Embryonic facial prominence (tissue), 1 donor: ENCODE results near the gene TOM1.
"Not testable (repeated sequence)": the region's sequence is repeated elsewhere in the genome, so short reads cannot be mapped to it uniquely, and the experiment has no call there.

Source experiments
- DNase-seq: peaks from one replicate; pipeline ENCODE4 v3.0.0-alpha.2; 2016; ENCODE audit errors: extremely low spot score

Gene TOM1

DNA sequence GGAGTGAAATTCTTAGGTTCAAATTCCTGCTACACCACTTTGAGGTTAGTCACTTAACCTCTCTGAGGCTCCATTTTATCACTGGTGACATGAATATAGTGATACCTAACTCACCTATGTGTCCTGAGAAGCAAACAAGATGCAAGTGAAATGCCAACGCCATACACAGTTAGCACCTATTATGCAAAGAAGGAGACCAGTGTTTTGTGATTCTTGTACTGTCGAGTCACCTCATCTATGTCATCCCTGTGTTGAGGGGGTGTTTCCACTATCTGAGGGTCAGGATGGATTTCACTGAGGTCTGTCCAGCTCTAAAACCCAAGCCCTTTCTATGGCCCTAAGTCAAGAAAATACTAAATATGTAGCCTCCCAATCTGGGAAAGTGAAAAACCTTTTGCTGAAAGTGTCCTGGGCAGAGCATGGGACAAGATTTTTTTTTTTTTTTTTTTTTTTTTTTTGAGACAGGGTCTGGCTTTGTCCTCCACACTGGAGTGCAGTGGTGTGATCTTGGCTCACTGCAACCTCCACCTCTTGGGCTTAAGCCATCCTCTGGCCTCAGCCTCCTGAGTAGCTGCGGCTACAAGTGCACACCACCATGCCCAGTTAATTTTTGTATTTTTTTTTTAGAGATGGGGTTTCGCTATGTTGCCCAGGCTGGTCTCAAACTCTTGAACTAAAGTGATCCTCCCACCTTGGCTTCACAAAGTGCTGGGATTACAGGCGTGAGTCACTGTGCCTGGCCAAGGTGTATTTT lies 95.3 kb downstream of the TOM1 start:
- DNase-seq, result no peak

DNA sequence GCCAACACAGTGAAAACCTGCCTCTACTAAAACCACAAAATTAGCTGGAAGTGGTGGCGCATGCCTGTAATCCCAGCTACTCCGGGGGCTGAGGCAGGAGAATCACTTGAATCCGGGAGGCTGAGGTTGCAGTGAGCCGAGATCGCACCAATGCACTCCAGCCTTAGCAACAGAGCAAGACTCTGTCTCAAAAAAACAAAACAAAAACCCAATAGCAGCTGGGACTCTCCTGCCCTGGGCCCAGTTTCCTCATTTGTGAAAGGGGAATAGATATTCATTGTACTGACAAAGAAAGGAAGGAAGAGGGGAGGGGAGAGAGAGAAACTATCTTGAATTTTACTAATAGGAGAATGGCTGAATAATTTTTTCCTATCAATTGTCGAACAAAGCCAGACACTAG lies 96.9 kb downstream of the TOM1 start:
- DNase-seq, result not testable (repeated sequence)

DNA sequence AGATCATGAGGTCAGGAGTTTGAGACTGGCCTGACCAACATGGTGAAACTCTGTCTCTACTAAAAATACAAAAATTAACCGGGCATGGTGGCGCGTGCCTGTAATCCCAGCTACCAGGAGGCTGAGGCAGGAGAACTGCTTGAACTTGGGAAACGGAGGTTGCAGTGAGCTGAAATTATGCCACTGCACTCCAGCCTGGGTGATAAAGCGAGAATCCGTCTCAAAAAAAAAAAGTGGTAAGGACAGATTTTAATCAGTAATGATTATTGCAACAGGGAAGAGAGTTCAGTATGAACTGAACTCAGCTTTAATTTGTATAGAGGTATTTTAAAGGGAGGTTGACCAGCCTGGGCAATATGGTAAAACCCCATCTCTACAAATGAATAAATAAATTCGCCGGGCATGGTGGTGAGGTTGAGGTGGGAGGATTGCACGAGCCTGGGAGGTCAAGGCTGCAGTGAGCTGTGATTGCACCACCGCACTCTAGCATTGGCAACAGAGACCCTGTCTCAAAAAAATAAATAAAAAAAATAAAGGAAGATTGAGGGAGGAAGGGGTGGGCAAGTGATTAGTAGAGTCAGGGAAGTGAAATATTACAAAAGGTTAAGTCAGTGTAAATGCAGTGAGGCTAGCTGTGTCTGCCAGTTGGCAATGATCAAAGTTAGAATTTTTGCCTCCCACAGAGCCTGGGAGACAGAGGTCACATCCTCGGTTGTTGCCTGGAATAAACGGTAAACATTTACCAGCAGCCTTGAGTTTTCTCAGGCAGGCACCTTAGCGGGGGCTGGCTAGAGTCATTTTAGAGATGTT lies 97.6 kb downstream of the TOM1 start:
- DNase-seq, result no peak
